NT2/D1 (cell line): Measurements from ENCODE around the gene ADK.
"Not testable (repeated sequence)": the region's sequence is repeated elsewhere in the genome, so short reads cannot be mapped to it uniquely, and the experiment has no call there.

Source experiments
- SUZ12 ChIP-seq: IDR thresholded peaks from 2 replicates; pipeline ENCODE4 v1.6.1; 2011; ENCODE audit not compliant: insufficient read length, insufficient read depth; ENCODE audit errors: extremely low read depth
- YY1 ChIP-seq: IDR thresholded peaks from 2 replicates; pipeline ENCODE4 v1.6.1; 2011; ENCODE audit not compliant: insufficient read length, insufficient read depth
- ZNF274 ChIP-seq: IDR thresholded peaks from 2 replicates; pipeline ENCODE4 v1.6.1; 2011; ENCODE audit warnings: mild to moderate bottlenecking, low read depth, low read length

DNA sequence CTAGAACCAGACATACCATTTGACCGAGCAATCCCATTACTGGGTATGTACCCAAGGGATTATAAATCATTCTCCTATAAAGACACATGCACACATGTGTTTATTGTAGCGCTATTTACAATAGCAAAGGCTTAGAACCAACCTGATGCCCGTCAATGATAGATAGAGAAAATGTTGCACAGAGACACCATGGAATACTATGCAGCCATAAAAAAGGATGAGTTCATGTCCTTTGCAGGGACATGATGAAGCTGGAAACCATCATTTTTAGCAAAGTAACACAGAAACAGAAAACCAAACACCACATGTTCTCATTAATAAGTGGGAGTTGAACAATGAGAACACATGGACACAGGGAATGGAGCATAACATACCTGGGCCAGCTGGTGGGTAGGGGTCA is 202.0 kb downstream of the ADK start:
- not testable (repeated sequence) for TF ChIP-seq SUZ12, YY1, ZNF274
